Aorta (tissue), 5 donors: ENCODE results near the gene ZDHHC5. TPM values are rescaled to one million over a fixed set of nuclear protein-coding genes. Genes with fewer than 3 reads are reported as not detected.
A peak's percentile ranks its signal among the peaks of the same experiment; 100 is the strongest.
"Not testable (repeated sequence)": the region's sequence is repeated elsewhere in the genome, so short reads cannot be mapped to it uniquely, and the experiment has no call there.

Experiments
- ATAC-seq: fragments of 200-7000 bp; cut with Tn5 transposase; one replicate; pipeline ENCODE4 v1.9.1; 2022; ENCODE audit warnings: moderate library complexity; ENCODE audit not compliant: low FRiP score
- DNase-seq, 2 donors: peaks; one replicate each; pipeline ENCODE4 v3.0.0-alpha.2; 2020
- H3K27ac ChIP-seq, 2 donors: one replicate each; pipeline ENCODE4 v1.5.1; 2013; ENCODE audit warnings: low read length in 2 of 2, mild to moderate bottlenecking in 2 of 2, moderate library complexity in 2 of 2, control low read depth in 1 of 2, inconsistent platforms in 1 of 2, low read depth in 1 of 2
- H3K27me3 ChIP-seq, 2 donors: one replicate each; pipeline ENCODE4 v1.6.1; 2013; ENCODE audit warnings: control low read depth in 1 of 2, low read length in 1 of 2, mild to moderate bottlenecking in 1 of 2, moderate library complexity in 1 of 2; ENCODE audit not compliant: insufficient read depth in 2 of 2, control insufficient read depth in 1 of 2
- H3K36me3 ChIP-seq, 2 donors: one replicate each; pipeline ENCODE4 v1.6.1; 2013; ENCODE audit warnings: control low read depth in 1 of 2, low read length in 1 of 2, mild to moderate bottlenecking in 1 of 2; ENCODE audit not compliant: insufficient read depth in 2 of 2, control insufficient read depth in 1 of 2
- H3K4me1 ChIP-seq, 2 donors: one replicate each; pipeline ENCODE4 v1.6.1; 2013; ENCODE audit warnings: low read length in 2 of 2, control low read depth in 1 of 2, mild to moderate bottlenecking in 1 of 2, moderate library complexity in 1 of 2; ENCODE audit not compliant: insufficient read depth in 2 of 2, control insufficient read depth in 1 of 2
- H3K4me3 ChIP-seq, 2 donors: one replicate each; pipeline ENCODE4 v1.5.1; 2013; ENCODE audit warnings: low read length in 2 of 2, control low read depth in 1 of 2, mild to moderate bottlenecking in 1 of 2
- H3K9me3 ChIP-seq: one replicate; pipeline ENCODE4 v1.6.1; 2013; ENCODE audit warnings: mild to moderate bottlenecking, low read length; ENCODE audit not compliant: control insufficient read depth
- WGBS, 2 donors: extraction: QIAGEN DNeasy Blood & Tissue Kit; methylation state at CpG; one replicate each; pipeline ENCODE4 v1.1.7; 2013; 5-methylcytosine and 5-hydroxymethylcytosine counted together
- intact Hi-C, 2 donors: fragments of 100-400 bp; cut with DNase I; formaldehyde crosslinking; loops; one replicate each; pipeline versions ENCODE4 v1.14.2 to v1.15.0; 2022
- polyA plus RNA-seq, 2 donors: library from polyadenylated mRNA; stranded (reverse); fragments of 200-250 nt; gene quantifications; one replicate each; pipeline ENCODE4 v1.2.3, GENCODE V29; 2013
- total RNA-seq, 2 donors: library from RNA; stranded (reverse); fragmentation: NEBNext Ultra II Directional; extraction: Animal tissue kit (Norgen Biotek cat#: 25700); gene quantifications; one replicate each; pipeline ENCODE4 v1.2.1, GENCODE V29; 2021
- donor health status: healthy with polysubstance abuse.
- donor health status: Bipolar disorder and iron deficiency.
- donor health status: DM: no; HTN: no; CAD: no.
- donor health status: DM: no; HTN: no; CAD: no.
- donor health status: DM: yes; HTN: yes; CAD: no.

ZDHHC5 gene
- total and polyA plus RNA-seq, 4 donors: 11.3 to 51.0 (median 32.7) TPM

GRCh38 chr11:57698843-57699365 is 31.0 kb downstream of the ZDHHC5 start:
- Histone ChIP-seq H3K9me3 (no peaks in the 10 kb centered on the region), H3K27me3 (no peaks in the 10 kb centered on the region), H3K27ac (no peak overlapping the region), H3K4me1 (no peaks in the 10 kb centered on the region), H3K4me3 (no peak overlapping the region), H3K36me3 (peaks cover 6 to 14% of the 10 kb centered on the region in 2 donors)
- DNase-seq (no peak), ATAC-seq (no peak)
- intact Hi-C loops: no loop called here
- 82 to 85% methylated on average over 18 of the region's 18 CpGs for WGBS, 2 donors

GRCh38 chr11:57699813-57700212 is 31.9 kb downstream of the ZDHHC5 start:
- Histone ChIP-seq H3K4me3 (no peak overlapping the region), H3K27me3 (no peaks in the 10 kb centered on the region), H3K27ac (no peak overlapping the region), H3K4me1 (no peaks in the 10 kb centered on the region), H3K36me3 (peaks cover 3 to 16% of the 10 kb centered on the region in 2 donors), H3K9me3 (no peaks in the 10 kb centered on the region)
- 80 to 83% methylated on average over 10 of the region's 10 CpGs for WGBS, 2 donors
- ATAC-seq (no peak), DNase-seq (no peak)
- intact Hi-C loops: no loop called here

- DNase-seq (no peak), ATAC-seq (no peak)
- Histone ChIP-seq H3K4me1 (no peaks in the 10 kb centered on the region), H3K27ac (no peak overlapping the region), H3K27me3 (no peaks in the 10 kb centered on the region), H3K4me3 (no peak overlapping the region), H3K36me3 (peaks cover 5 to 17% of the 10 kb centered on the region in 2 donors), H3K9me3 (no peaks in the 10 kb centered on the region)
- intact Hi-C loops: no loop called here
- WGBS, 2 donors: 48 to 50% methylated on average over 3 of the region's 3 CpGs
These were observed 32.5 kb downstream of the ZDHHC5 start for GRCh38 chr11:57700425-57700824.

- no peaks in the 10 kb centered on the region for H3K27me3 ChIP-seq
- H3K27ac ChIP-seq: peak overlapping the region; percentile 34 to 67
- no peaks in the 10 kb centered on the region for H3K9me3 ChIP-seq
- H3K4me3 ChIP-seq: no peak overlapping the region
- peaks cover 5 to 14% of the 10 kb centered on the region in 2 donors for H3K36me3 ChIP-seq
- intact Hi-C loops: no loop called here
- WGBS, 2 donors: 16 to 31% methylated on average over 4 of the region's 4 CpGs
- H3K4me1 ChIP-seq: no peaks in the 10 kb centered on the region
- no peak for DNase-seq
- no peak for ATAC-seq
These were observed 35.4 kb downstream of the ZDHHC5 start for GRCh38 chr11:57703341-57703740.

- ATAC-seq: no peak
- H3K4me3 ChIP-seq: no peak overlapping the region
- no peaks in the 10 kb centered on the region for H3K4me1 ChIP-seq
- no peaks in the 10 kb centered on the region for H3K27me3 ChIP-seq
- WGBS, 2 donors: 84 to 86% methylated on average over 6 of the region's 6 CpGs
- intact Hi-C loops: loop anchor here in 1 of 2 donors (5.0 kb wide), 1 partner anchor 52 kb away; no protein-coding TSS in a partner anchor
- H3K36me3 ChIP-seq: peaks cover 5 to 6% of the 10 kb centered on the region in 2 donors
- H3K9me3 ChIP-seq: no peaks in the 10 kb centered on the region
- peak overlapping the region in 1 of 2 donors; percentile 48 for H3K27ac ChIP-seq
- DNase-seq: no peak
These were observed 37.0 kb downstream of the ZDHHC5 start for GRCh38 chr11:57704932-57705331.

GRCh38 chr11:57705432-57705831 is 37.5 kb downstream of the ZDHHC5 start:
- not testable (repeated sequence) for H3K36me3 ChIP-seq, H3K27me3 ChIP-seq, H3K9me3 ChIP-seq, H3K4me3 ChIP-seq, ATAC-seq, H3K27ac ChIP-seq, H3K4me1 ChIP-seq, DNase-seq
- intact Hi-C loops: loop anchor here in 1 of 2 donors (5.0 kb wide), 1 partner anchor 52 kb away; no protein-coding TSS in a partner anchor
- 87 to 89% methylated on average over 8 of the region's 8 CpGs for WGBS, 2 donors

- H3K4me3 ChIP-seq: no peak overlapping the region
- intact Hi-C loops: loop anchor here (5.0 to 10.0 kb wide), 3 partner anchors 43 to 95 kb away; partner anchors contain the start of gene ZDHHC5 (in 1 of the 2)
- H3K27ac ChIP-seq: no peak overlapping the region
- WGBS, 2 donors: 93 to 94% methylated on average over 5 of the region's 5 CpGs
- H3K4me1 ChIP-seq: peaks cover 1 to 7% of the 10 kb centered on the region in 2 donors
- ATAC-seq (no peak), DNase-seq (no peak)
- peaks cover under 1% of the 10 kb centered on the region in 2 donors for H3K36me3 ChIP-seq
- H3K9me3 ChIP-seq: no peaks in the 10 kb centered on the region
- H3K27me3 ChIP-seq: no peaks in the 10 kb centered on the region
These were observed 42.0 kb downstream of the ZDHHC5 start for GRCh38 chr11:57709802-57710367.

- no peaks in the 10 kb centered on the region for H3K36me3 ChIP-seq
- H3K4me3 ChIP-seq: peak within 1 kb of the TSS; percentile 70 to 78
- ATAC-seq: peak; percentile 81
- intact Hi-C loops: loop anchor here (2.0 to 10.0 kb wide), 3 partner anchors 29 to 93 kb away; partner anchors contain the start of genes SELENOH (in 1 of the 2) and ZDHHC5 (in 1 of the 2)
- no peaks in the 10 kb centered on the region for H3K9me3 ChIP-seq
- no peaks in the 10 kb centered on the region for H3K27me3 ChIP-seq
- H3K27ac ChIP-seq: peak within 1 kb of the TSS; percentile 14 to 76
- WGBS, 2 donors: 8 to 9% methylated on average over 40 to 51 of the region's 51 CpGs
- peak in 1 of 2 donors; percentile 89 for DNase-seq
- H3K4me1 ChIP-seq: peaks cover 1 to 7% of the 10 kb centered on the region in 2 donors
These were observed 43.7 kb downstream of the ZDHHC5 start, which contains the start of gene MED19 for GRCh38 chr11:57711414-57712255. TSS of gene MED19 (minus strand) at chr11:57712215. CDS start at chr11:57712179, 36 bp downstream.
